Measurements from ENCODE around the gene LRRC45. TPM values are rescaled to one million over a fixed set of nuclear protein-coding genes. Genes with fewer than 3 reads are reported as not detected.

LRRC45 gene
- total RNA-seq, 1 experiment from 2014 or later = 38.1 TPM

DNA sequence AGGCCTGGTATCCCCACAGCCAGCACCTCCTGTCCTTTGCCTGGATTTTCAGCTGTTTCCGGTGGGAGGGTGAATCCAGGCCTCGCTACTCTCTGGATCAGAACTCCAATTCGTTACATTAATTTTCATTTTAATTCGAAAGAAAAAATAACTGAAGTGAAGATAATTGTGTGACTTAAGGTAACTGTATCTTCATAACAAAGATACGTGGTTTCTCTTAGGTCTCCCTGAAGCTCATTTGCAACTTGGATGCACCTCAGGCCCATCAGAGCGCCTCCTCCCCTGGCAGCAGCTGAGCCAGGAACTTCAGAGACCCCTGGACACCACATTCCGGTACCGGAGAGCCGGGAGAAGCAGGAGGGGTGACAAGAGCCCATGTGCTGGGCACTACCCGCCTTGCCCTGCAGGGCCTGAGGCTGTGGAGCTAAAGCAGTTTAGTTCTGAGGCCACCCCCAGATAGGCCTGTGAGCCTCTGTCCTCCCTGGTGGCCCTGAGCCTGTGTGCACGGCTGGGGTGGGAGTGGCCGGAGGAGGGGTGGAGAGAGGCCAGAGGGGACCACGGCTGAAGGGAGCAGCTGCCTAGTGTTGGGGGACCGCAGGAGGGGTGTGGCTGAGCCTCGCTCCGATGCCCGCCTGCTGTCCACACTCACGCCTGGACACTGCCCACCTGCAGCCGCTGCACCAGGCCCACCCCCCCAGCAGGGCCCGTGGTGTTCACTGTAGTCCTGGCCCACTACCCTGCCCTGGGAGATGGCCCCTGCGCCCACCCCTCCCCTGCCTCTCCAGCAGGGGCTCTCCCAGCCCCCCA is 53.9 kb downstream of the LRRC45 start:
- H3K9me3 Mint-ChIP-seq = no peaks in the 10 kb centered on the region
- no peak overlapping the region for H3K4me3 Mint-ChIP-seq
- H3K27ac Mint-ChIP-seq = peak overlapping the region; percentile 82
- DNase-seq (ENCODE audit: low spot score) = no peak
- ChIA-PET CTCF (interaction anchor here (0.6 to 4.9 kb wide), 8 partner anchors 10 to 80 kb away, joined by 3 to 37 read pairs (median 5); partner anchors contain the start of genes DCXR and RAC3), POLR2A (interaction anchor here (0.7 to 1.2 kb wide), 3 partner anchors 47 to 142 kb away, joined by 3 to 4 read pairs (median 3); partner anchors contain the start of genes CENPX and LRRC45)
- ATAC-seq = peak; percentile 52
- H3K36me3 Mint-ChIP-seq = peaks cover 9% of the 10 kb centered on the region
- peaks cover 15% of the 10 kb centered on the region for H3K27me3 Mint-ChIP-seq (ENCODE audit: low read depth)
- TF ChIP-seq ZNF219 (CRISPR knock-in tag; IDR thresholded peaks at IDR 0.05; ENCODE audit: borderline replicate concordance) (no peak), GABPB1 (CRISPR knock-in tag; IDR thresholded peaks at IDR 0.05) (0 out of 2 replicates have a peak, but pooled peaks have one; percentile 13)
- no peaks in the 10 kb centered on the region for H3K4me1 Mint-ChIP-seq

GRCh38 chr17:82077617-82078358 is 54.7 kb downstream of the LRRC45 start:
- Mint-ChIP-seq H3K27ac (peak overlapping the region; percentile 79), H3K27me3 (ENCODE audit: low read depth) (peaks cover 10% of the 10 kb centered on the region), H3K9me3 (no peaks in the 10 kb centered on the region), H3K4me3 (no peak overlapping the region), H3K36me3 (peaks cover 9% of the 10 kb centered on the region), H3K4me1 (no peaks in the 10 kb centered on the region)
- peak; percentile 81 for TF ChIP-seq PRDM15 (CRISPR knock-in tag; IDR thresholded peaks at IDR 0.05)
- TF ChIP-seq GABPB1 (CRISPR knock-in tag; IDR thresholded peaks at IDR 0.05) = no peak
- TF ChIP-seq, protein P1, sequence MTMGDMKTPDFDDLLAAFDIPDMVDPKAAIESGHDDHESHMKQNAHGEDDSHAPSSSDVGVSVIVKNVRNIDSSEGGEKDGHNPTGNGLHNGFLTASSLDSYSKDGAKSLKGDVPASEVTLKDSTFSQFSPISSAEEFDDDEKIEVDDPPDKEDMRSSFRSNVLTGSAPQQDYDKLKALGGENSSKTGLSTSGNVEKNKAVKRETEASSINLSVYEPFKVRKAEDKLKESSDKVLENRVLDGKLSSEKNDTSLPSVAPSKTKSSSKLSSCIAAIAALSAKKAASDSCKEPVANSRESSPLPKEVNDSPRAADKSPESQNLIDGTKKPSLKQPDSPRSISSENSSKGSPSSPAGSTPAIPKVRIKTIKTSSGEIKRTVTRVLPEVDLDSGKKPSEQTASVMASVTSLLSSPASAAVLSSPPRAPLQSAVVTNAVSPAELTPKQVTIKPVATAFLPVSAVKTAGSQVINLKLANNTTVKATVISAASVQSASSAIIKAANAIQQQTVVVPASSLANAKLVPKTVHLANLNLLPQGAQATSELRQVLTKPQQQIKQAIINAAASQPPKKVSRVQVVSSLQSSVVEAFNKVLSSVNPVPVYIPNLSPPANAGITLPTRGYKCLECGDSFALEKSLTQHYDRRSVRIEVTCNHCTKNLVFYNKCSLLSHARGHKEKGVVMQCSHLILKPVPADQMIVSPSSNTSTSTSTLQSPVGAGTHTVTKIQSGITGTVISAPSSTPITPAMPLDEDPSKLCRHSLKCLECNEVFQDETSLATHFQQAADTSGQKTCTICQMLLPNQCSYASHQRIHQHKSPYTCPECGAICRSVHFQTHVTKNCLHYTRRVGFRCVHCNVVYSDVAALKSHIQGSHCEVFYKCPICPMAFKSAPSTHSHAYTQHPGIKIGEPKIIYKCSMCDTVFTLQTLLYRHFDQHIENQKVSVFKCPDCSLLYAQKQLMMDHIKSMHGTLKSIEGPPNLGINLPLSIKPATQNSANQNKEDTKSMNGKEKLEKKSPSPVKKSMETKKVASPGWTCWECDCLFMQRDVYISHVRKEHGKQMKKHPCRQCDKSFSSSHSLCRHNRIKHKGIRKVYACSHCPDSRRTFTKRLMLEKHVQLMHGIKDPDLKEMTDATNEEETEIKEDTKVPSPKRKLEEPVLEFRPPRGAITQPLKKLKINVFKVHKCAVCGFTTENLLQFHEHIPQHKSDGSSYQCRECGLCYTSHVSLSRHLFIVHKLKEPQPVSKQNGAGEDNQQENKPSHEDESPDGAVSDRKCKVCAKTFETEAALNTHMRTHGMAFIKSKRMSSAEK (CRISPR knock-in tag; IDR thresholded peaks at IDR 0.05; ENCODE audit: borderline replicate concordance) = no peak
- no peak for TF ChIP-seq NR1H2 (CRISPR knock-in tag; IDR thresholded peaks at IDR 0.05)
- TF ChIP-seq ZNF671 (CRISPR knock-in tag; IDR thresholded peaks at IDR 0.05) = 0 out of 2 replicates have a peak, but pooled peaks have one; percentile 37
- no peak for TF ChIP-seq E2F4 (CRISPR knock-in tag; IDR thresholded peaks at IDR 0.05; ENCODE audit: borderline replicate concordance, low read depth)
- CTCF ChIA-PET = interaction anchor here (0.7 to 4.9 kb wide), 6 partner anchors 29 to 158 kb away, joined by 3 to 37 read pairs (median 5); partner anchors contain the start of gene RAC3
- POLR2A ChIA-PET = interaction anchor here (0.7 to 1.2 kb wide), 2 partner anchors 47 to 143 kb away, joined by 3 read pairs; no protein-coding TSS in a partner anchor
- ATAC-seq = peak; percentile 16
- DNase-seq (ENCODE audit: low spot score) = no peak

DNA sequence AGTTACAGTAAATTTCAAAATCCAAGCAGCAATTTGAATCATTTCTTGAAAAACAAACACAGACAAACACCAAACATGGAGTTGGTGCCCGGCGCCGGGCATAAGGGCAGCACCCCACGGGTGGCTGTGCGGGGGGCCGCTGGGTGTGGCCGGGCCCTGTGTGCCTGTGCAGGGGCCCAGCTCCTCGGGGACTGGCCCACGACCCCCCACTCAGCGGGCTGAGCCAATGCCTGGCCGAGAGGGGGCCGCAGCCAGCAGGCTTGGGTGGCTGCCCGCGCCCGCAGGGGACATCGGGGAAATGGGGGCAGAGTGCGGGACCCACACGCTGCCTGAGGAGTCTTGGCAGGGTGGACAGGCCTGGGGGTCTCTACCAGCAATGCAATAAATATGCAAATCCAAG is 55.3 kb downstream of the LRRC45 start:
- Mint-ChIP-seq H3K9me3 (no peaks in the 10 kb centered on the region), H3K36me3 (peaks cover 13% of the 10 kb centered on the region), H3K4me1 (no peaks in the 10 kb centered on the region), H3K27me3 (ENCODE audit: low read depth) (peaks cover 6% of the 10 kb centered on the region), H3K4me3 (no peak overlapping the region), H3K27ac (peak overlapping the region; percentile 79)
- ChIA-PET POLR2A (no interaction called here), CTCF (interaction anchor here (1.2 to 4.9 kb wide), 3 partner anchors 46 to 158 kb away, joined by 4 to 37 read pairs (median 9); partner anchors contain the start of gene RAC3)
- ATAC-seq = no peak
- no peak for DNase-seq (ENCODE audit: low spot score)
- TF ChIP-seq CBFB (CRISPR knock-in tag; IDR thresholded peaks at IDR 0.05; ENCODE audit: low read depth) (no peak), HMGA2 (CRISPR knock-in tag; IDR thresholded peaks at IDR 0.05) (no peak), MLX (CRISPR knock-in tag; IDR thresholded peaks at IDR 0.05) (no peak), GRHL2 (CRISPR knock-in tag; IDR thresholded peaks at IDR 0.05; ENCODE audit: insufficient replicate concordance, severe bottlenecking) (no peak), PREB (CRISPR knock-in tag; IDR thresholded peaks at IDR 0.05; ENCODE audit: borderline replicate concordance) (no peak), NFE2L1 (CRISPR knock-in tag; IDR thresholded peaks at IDR 0.05) (no peak), NFATC4 (CRISPR knock-in tag; IDR thresholded peaks at IDR 0.05) (no peak)
- TF ChIP-seq, protein P2, sequence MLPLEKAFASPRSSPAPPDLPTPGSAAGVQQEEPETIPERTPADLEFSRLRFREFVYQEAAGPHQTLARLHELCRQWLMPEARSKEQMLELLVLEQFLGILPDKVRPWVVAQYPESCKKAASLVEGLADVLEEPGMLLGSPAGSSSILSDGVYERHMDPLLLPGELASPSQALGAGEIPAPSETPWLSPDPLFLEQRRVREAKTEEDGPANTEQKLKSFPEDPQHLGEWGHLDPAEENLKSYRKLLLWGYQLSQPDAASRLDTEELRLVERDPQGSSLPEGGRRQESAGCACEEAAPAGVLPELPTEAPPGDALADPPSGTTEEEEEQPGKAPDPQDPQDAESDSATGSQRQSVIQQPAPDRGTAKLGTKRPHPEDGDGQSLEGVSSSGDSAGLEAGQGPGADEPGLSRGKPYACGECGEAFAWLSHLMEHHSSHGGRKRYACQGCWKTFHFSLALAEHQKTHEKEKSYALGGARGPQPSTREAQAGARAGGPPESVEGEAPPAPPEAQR (CRISPR knock-in tag; IDR thresholded peaks at IDR 0.05) = no peak

All from WTC11 (cell line).